Karpas-422 (cell line): ENCODE results near the gene POU2F3. TPM values are rescaled to one million over a fixed set of nuclear protein-coding genes. Genes with fewer than 3 reads are reported as not detected.

Experiments
- DNase-seq: peaks from one replicate; pipeline ENCODE4 v3.0.0-alpha.2; 2015
- H2AFZ ChIP-seq: fragments of 200-600 bp; sonication (generic); 2 replicates; pipeline ENCODE4 v1.6.1; 2014; ENCODE audit warnings: antibody characterized with exemption, low read length, mixed read lengths
- H3K27ac ChIP-seq: fragments of 200-600 bp; sonication (generic); 2 replicates; pipeline ENCODE4 v1.5.1; 2014; ENCODE audit warnings: mild to moderate bottlenecking, low read length, moderate library complexity
- H3K27me3 ChIP-seq: fragments of 200-600 bp; sonication (generic); 2 replicates; pipeline ENCODE4 v1.6.1; 2014; ENCODE audit warnings: low read length, mixed read lengths
- H3K36me3 ChIP-seq: fragments of 200-600 bp; sonication (generic); 2 replicates; pipeline ENCODE4 v1.6.1; 2014; ENCODE audit warnings: low read length, mixed read lengths; ENCODE audit not compliant: insufficient read depth
- H3K4me1 ChIP-seq: fragments of 200-600 bp; sonication (generic); 2 replicates; pipeline ENCODE4 v1.6.1; 2014; ENCODE audit warnings: mild to moderate bottlenecking, low read length, mixed read lengths
- H3K4me2 ChIP-seq: fragments of 200-600 bp; sonication (generic); 2 replicates; pipeline ENCODE4 v1.6.1; 2014; ENCODE audit warnings: low read length, low read depth, mild to moderate bottlenecking; ENCODE audit not compliant: poor library complexity, severe bottlenecking
- H3K4me3 ChIP-seq: fragments of 200-600 bp; sonication (generic); 2 replicates; pipeline ENCODE4 v1.5.1; 2014; ENCODE audit warnings: mild to moderate bottlenecking, antibody characterized with exemption, low read length, mixed read lengths
- H3K79me2 ChIP-seq: fragments of 200-600 bp; sonication (generic); 2 replicates; pipeline ENCODE4 v1.6.1; 2014; ENCODE audit warnings: mild to moderate bottlenecking, low read length, mixed read lengths
- H3K9ac ChIP-seq: fragments of 200-600 bp; sonication (generic); 2 replicates; pipeline ENCODE4 v1.6.0; 2014; ENCODE audit warnings: low read length
- H3K9me2 ChIP-seq: fragments of 200-600 bp; sonication (generic), shearing (Covaris generic); replicated peaks from 2 replicates; pipeline ENCODE4 v1.6.0; 2014; ENCODE audit warnings: mild to moderate bottlenecking, low read length, moderate library complexity; ENCODE audit not compliant: insufficient read depth
- H3K9me3 ChIP-seq: fragments of 300-700, 200-600 bp; sonication (generic); 2 replicates; pipeline ENCODE4 v1.6.1; 2014; ENCODE audit warnings: low read length, mixed read lengths
- H4K20me1 ChIP-seq: fragments of 200-600 bp; sonication (generic); 2 replicates; pipeline ENCODE4 v1.6.1; 2014; ENCODE audit warnings: mild to moderate bottlenecking, antibody characterized with exemption, low read length, low read depth; ENCODE audit not compliant: insufficient read depth
- total RNA-seq: library from RNA; depleted of rRNA; stranded (reverse); fragments of >200 nt; shearing (Covaris generic); gene quantifications from 2 replicates; pipeline ENCODE4 v1.2.3, GENCODE V29; 2014; ENCODE audit warnings: low replicate concordance; rRNA removed

The POU2F3 gene
- total RNA-seq = 0.11 TPM in 1 of 2 replicates, not detected in the other

GRCh38 chr11:120239713-120240640, at the start of gene POU2F3:
Gene POU2F3, plus strand, starts transcription at chr11:120240140. Its CDS starts 204 bp downstream, at chr11:120240344.
- H3K4me2 ChIP-seq = no peak within 1 kb of the TSS
- H3K9me2 ChIP-seq = no peaks in the 10 kb centered on the region

DNA sequence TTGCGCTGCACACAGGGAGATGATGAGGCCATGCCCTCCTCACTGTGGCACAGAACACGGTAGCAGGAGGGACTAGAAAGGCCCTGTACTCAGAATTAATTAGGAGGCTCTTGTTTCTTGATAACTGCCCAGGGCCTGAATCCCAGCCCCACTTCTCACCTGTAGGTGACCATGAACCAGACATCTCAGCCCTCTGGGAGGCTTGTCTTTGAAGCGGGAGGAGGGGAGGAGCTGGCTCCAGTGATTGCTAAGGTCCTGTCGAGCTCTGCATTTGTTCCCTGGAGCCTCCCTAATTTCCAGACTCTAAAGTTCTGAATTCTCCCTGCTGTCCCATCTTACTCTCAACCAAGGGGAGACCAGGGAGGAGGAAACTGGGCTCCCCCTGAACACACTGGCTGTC, 48.9 kb upstream of the POU2F3 start:
- no peak overlapping the region for H3K4me3 ChIP-seq

More at GRCh38 chr11:120239713-120240640, at the start of gene POU2F3:
- Histone ChIP-seq H3K9me3 (no peaks in the 10 kb centered on the region), H3K9ac (no peak within 1 kb of the TSS), H3K4me1 (peaks cover 29% of the 10 kb centered on the region), H3K27ac (no peak within 1 kb of the TSS), H4K20me1 (no peaks in the 10 kb centered on the region), H3K4me3 (no peak within 1 kb of the TSS), H3K36me3 (no peaks in the 10 kb centered on the region), H3K27me3 (no peaks in the 10 kb centered on the region), H2AFZ (no peak within 1 kb of the TSS), H3K79me2 (no peaks in the 10 kb centered on the region)
- no peak for DNase-seq

GRCh38 chr11:120192831-120193625, 46.9 kb upstream of the POU2F3 start:
- no peaks in the 10 kb centered on the region for H3K36me3 ChIP-seq
- no peaks in the 10 kb centered on the region for H4K20me1 ChIP-seq
- H3K27me3 ChIP-seq = no peaks in the 10 kb centered on the region
- H3K4me1 ChIP-seq = no peaks in the 10 kb centered on the region
- H3K27ac ChIP-seq = no peak overlapping the region
- no peak overlapping the region for H3K4me2 ChIP-seq
- H3K9ac ChIP-seq = no peak overlapping the region
- H3K9me2 ChIP-seq = no peaks in the 10 kb centered on the region
- H3K9me3 ChIP-seq = no peaks in the 10 kb centered on the region
- no peaks in the 10 kb centered on the region for H3K79me2 ChIP-seq
- no peak overlapping the region for H3K4me3 ChIP-seq
- no peak for DNase-seq
- no peak overlapping the region for H2AFZ ChIP-seq

More for the DNA sequence above, 48.9 kb upstream of the POU2F3 start:
- Histone ChIP-seq H3K9ac (no peak overlapping the region), H3K27me3 (no peaks in the 10 kb centered on the region), H3K9me3 (no peaks in the 10 kb centered on the region), H3K4me1 (no peaks in the 10 kb centered on the region), H3K4me2 (no peak overlapping the region), H3K9me2 (no peaks in the 10 kb centered on the region), H2AFZ (no peak overlapping the region), H3K36me3 (no peaks in the 10 kb centered on the region), H3K79me2 (no peaks in the 10 kb centered on the region), H3K27ac (no peak overlapping the region), H4K20me1 (no peaks in the 10 kb centered on the region)
- no peak for DNase-seq

DNA sequence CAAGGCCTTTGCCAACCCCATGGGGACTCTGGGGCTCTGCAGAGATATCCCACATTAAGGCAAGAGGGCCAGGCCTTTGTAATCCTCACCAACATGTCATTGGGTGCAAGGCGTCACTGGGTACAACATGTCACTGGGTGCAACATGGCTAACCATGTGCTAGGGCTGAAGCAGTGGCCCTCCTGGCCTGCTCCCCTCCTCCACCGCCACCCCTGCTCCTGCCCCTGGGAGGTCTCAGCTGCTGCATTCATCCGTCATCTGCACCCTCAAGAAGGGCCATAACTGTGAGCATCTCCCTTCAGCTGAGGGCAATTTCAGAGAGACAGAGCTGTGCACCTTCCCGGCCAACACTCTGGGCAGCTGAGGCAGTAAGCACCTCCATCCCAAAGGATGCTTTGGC, 45.8 kb upstream of the POU2F3 start:
- H3K36me3 ChIP-seq = no peaks in the 10 kb centered on the region
- DNase-seq = no peak
- no peak overlapping the region for H3K9ac ChIP-seq
- no peak overlapping the region for H3K4me3 ChIP-seq
- H2AFZ ChIP-seq = no peak overlapping the region
- no peaks in the 10 kb centered on the region for H3K79me2 ChIP-seq
- H3K4me2 ChIP-seq = no peak overlapping the region
- no peaks in the 10 kb centered on the region for H3K4me1 ChIP-seq
- no peak overlapping the region for H3K27ac ChIP-seq
- H3K9me2 ChIP-seq = no peaks in the 10 kb centered on the region
- no peaks in the 10 kb centered on the region for H3K27me3 ChIP-seq
- no peaks in the 10 kb centered on the region for H3K9me3 ChIP-seq
- no peaks in the 10 kb centered on the region for H4K20me1 ChIP-seq

- Histone ChIP-seq H3K27me3 (no peaks in the 10 kb centered on the region), H3K36me3 (no peaks in the 10 kb centered on the region), H3K4me2 (no peak overlapping the region), H4K20me1 (no peaks in the 10 kb centered on the region), H3K9me3 (no peaks in the 10 kb centered on the region), H3K79me2 (no peaks in the 10 kb centered on the region), H3K4me1 (no peaks in the 10 kb centered on the region), H3K27ac (no peak overlapping the region), H2AFZ (no peak overlapping the region), H3K9ac (no peak overlapping the region), H3K9me2 (no peaks in the 10 kb centered on the region), H3K4me3 (no peak overlapping the region)
- DNase-seq = no peak
Observed at GRCh38 chr11:120195601-120196320, 44.2 kb upstream of the POU2F3 start.

GRCh38 chr11:120196826-120197225, 43.1 kb upstream of the POU2F3 start:
- Histone ChIP-seq H3K36me3 (no peaks in the 10 kb centered on the region), H3K9ac (no peak overlapping the region), H3K4me2 (no peak overlapping the region), H3K79me2 (no peaks in the 10 kb centered on the region), H3K9me2 (no peaks in the 10 kb centered on the region), H3K9me3 (no peaks in the 10 kb centered on the region), H3K4me3 (no peak overlapping the region), H2AFZ (no peak overlapping the region), H3K4me1 (no peaks in the 10 kb centered on the region), H3K27ac (no peak overlapping the region), H4K20me1 (no peaks in the 10 kb centered on the region), H3K27me3 (no peaks in the 10 kb centered on the region)
- no peak for DNase-seq

- Histone ChIP-seq H3K27ac (no peak overlapping the region), H3K27me3 (no peaks in the 10 kb centered on the region), H3K79me2 (no peaks in the 10 kb centered on the region), H3K9ac (no peak overlapping the region), H3K4me1 (no peaks in the 10 kb centered on the region), H3K9me3 (no peaks in the 10 kb centered on the region), H3K4me2 (no peak overlapping the region), H2AFZ (no peak overlapping the region), H4K20me1 (no peaks in the 10 kb centered on the region), H3K9me2 (no peaks in the 10 kb centered on the region), H3K4me3 (no peak overlapping the region), H3K36me3 (no peaks in the 10 kb centered on the region)
- DNase-seq = no peak
Observed at GRCh38 chr11:120197251-120197891, 42.6 kb upstream of the POU2F3 start.
